RPMI8226 (cell line): ENCODE results near the gene FGFRL1.
"Not testable (repeated sequence)": the region's sequence is repeated elsewhere in the genome, so short reads cannot be mapped to it uniquely, and the experiment has no call there.

Experiments used
- DNase-seq: peaks from one replicate; pipeline ENCODE4 v3.0.0-alpha.2; 2015

The FGFRL1 gene

GRCh38 chr4:973431-974397 is 37.7 kb upstream of the FGFRL1 start, which contains the start of gene DGKQ:
TSS of gene DGKQ (minus strand) at chr4:973569. CDS start at chr4:973482, 87 bp downstream.
- no peak for DNase-seq

- DNase-seq, result no peak
Measured at GRCh38 chr4:974668-975067, 36.8 kb upstream of the FGFRL1 start.

DNA sequence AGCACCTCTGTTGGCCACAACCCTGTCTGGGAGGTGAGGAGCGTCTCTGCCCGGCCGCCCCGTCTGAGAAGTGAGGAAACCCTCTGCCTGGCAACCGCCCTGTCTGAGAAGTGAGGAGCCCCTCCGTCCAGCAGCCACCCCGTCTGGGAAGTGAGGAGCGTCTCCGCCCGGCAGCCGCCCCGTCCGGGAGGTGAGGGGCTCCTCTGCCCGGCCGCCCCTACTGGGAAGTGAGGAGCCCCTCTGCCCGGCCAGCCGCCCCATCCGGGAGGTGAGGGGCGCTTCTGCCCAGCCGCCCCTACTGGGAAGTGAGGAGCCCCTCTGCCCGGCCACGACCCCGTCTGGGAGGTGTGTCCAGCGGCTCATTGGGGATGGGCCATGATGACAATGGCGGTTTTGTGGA is 35.4 kb upstream of the FGFRL1 start:
- not testable (repeated sequence) for DNase-seq

- no peak for DNase-seq
Measured at GRCh38 chr4:978957-979701, 32.3 kb upstream of the FGFRL1 start.

GRCh38 chr4:982291-982690 is 29.1 kb upstream of the FGFRL1 start:
- DNase-seq, result no peak

DNA sequence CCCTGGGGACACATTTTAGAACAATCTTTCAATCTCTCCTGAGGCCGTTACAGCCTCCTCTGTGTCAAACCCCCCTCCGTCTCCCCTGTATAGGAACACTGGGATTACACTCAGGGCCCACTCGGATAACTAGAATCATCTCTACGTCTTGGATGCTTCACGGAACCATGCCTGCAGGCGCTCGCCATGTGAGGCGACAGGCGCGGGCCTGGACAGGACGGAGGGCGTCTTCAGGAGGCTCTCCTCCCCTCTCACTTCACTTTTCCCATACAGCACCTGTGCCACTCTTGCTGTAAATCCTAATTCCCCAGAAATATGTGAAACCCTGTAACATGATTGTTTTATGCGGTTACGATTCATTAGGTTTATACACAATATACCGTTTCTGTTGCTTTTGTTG is 28.6 kb upstream of the FGFRL1 start:
- no peak for DNase-seq

GRCh38 chr4:984336-985054 is 26.9 kb upstream of the FGFRL1 start:
- no peak for DNase-seq

GRCh38 chr4:985123-985830 is 26.1 kb upstream of the FGFRL1 start:
- peak; percentile 54 for DNase-seq

- DNase-seq, result no peak
Measured at GRCh38 chr4:986428-986878, 25.0 kb upstream of the FGFRL1 start.

DNA sequence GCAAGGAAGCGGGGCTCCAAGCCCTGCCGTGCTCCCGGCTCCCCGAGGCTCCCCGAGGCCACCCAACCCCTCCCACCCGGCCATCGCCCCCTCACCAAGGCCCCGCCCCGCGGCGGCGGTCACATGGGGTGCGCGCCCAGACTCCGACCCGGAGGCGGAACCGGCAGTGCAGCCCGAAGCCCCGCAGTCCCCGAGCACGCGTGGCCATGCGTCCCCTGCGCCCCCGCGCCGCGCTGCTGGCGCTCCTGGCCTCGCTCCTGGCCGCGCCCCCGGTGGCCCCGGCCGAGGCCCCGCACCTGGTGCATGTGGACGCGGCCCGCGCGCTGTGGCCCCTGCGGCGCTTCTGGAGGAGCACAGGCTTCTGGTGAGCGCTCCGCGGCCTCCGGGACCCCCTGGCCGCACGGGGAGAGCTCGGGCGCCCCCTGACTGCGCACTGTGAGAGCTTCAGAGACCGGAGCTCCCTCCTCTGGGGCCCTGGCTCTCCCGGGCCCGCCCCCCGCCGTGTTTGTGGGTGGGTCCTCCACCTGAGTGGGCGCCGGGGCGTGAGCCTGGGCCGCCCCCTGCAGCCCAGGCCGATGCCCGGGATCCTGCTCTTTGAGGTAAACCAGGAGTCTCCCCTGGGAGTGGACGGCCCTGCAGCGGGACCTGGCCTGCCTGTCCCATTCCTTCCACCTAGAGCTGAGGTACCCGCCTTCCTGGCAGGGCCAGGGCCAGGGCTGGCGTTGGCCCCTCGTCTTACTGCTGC is 24.4 kb upstream of the FGFRL1 start, which contains the start of gene IDUA:
Gene IDUA, plus strand, starts transcription at position 166 of the 745 bp plus-strand sequence. Its CDS starts 41 bp downstream, at position 207.
- peak; percentile 64 for DNase-seq

DNA sequence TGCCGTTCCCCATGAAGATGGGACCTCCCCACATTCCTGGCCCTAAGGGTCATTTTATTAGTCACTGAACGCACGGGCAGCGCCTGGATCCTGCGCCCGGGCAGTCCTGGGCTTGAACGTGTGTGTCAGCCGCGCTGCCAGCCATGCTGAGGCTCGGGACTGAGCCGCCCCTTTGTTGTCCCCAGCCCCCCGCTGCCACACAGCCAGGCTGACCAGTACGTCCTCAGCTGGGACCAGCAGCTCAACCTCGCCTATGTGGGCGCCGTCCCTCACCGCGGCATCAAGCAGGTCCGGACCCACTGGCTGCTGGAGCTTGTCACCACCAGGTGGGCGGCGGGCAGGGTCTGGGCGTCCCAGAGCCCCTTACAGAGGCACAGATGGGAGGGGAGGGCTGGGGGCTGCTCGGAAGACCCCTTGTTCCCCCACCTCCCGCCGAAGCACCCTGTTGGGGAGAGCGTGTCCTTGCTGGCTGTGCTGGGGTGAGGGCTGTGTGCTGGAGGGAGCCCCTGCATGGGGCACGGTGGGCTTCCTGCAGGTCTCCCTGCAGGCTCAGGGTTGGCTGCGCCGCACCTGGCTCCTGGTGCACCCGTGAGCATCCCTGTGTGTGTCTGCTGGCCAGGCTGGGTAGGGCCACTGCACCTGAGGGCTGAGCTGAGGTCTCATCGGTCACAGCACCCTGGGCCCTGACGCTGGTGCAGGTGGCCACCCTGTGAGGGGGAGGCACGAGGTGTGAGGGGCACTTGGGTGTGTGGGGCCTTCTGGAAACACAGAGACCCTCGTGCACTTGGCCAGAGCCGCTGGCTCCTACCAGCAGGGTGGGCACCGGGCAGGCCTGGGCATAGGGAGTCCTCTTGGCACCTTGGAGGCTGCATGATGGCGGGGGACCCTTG is 23.6 kb upstream of the FGFRL1 start:
- DNase-seq, result no peak

DNA sequence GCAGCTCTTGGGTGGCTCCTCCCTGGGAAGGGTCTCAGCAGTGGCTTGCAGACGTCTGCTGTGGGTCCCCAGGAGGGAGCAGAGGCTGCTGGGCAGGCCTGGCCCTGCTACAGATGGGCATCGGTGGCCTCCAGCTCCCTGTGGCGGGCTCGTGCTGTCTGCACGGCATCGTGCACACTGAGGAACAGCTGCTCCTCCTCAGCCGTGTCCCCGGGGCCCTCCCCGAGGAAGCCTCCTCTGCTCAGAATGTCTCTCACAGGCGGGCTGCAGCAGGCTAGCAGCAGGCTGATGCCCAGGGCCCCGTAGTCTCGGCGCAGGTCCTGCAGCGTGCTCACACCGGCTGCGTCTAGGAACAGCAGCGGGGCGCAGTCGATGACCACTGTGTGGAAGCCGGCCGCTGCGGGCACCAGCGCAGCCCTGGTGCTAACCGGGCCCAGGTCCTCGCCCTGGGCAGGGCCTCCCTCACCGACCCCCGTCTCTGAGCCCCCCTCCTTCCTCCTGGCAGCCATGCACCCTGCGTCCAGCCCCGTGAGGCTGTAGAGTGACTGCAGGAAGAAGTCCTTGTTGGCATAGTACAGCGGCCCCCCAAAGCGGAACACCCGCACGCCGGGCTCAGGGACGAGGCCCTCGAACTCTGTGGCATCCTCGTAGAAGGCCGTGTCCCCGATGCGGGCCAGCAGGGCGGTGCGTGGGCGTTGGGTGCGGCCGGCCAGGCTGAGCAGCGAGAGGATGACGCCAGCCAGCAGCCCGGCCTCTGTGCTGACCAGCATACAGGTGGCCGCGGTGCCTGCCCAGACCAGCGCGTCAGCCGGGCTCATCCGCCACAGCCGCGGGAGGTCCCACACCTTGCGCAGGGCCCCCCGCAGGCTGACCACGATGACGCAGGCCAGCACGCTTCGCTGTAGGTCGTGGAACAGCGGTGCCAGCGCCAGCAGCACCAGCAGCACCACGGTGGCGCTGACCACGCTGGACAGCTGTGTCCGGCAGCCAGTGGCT is 22.4 kb upstream of the FGFRL1 start:
- no peak for DNase-seq

- DNase-seq, result no peak
Measured at GRCh38 chr4:989722-990471, 21.5 kb upstream of the FGFRL1 start.

DNA sequence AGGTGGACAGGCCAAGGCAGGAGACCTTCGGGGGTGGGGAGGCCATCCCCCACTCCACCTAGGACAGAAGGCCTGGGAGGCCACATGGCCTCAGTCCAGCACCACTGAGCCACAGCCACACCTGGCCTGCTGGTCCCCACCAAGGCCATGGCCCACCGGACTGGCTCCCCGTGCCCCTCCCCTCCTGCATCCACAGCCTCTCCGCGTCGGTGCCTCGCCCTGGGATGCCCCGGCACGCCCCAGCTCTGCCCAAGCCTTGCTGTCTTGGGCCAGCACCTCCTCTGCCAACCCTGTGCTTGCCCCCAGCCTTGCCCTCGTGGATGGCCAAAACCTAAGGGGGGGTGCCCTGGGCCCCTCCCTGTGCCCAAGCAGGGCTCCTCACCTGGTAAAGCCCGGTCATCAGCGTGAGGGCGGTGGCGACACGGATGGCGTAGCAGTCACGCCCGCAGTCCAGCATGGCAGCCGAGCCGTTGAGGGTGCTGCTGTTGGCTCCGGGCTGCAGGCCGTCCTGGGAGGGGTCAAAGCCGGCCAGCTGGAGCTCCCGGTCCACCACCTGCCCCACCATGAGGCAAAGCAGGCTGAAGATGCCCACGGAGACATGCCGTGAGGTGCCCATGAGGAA is 20.6 kb upstream of the FGFRL1 start:
- DNase-seq, result no peak

- no peak for DNase-seq
Measured at GRCh38 chr4:991451-992296, 19.8 kb upstream of the FGFRL1 start.

GRCh38 chr4:992297-993110 is 18.9 kb upstream of the FGFRL1 start:
- peak; percentile 26 for DNase-seq
